Epithelial cell of proximal tubule (primary cell): ENCODE results near the gene SDCBP2. TPM values are rescaled to one million over a fixed set of nuclear protein-coding genes. Genes with fewer than 3 reads are reported as not detected.

Experiments
- DNase-seq: peaks from one replicate; pipeline ENCODE4 v3.0.0-alpha.2; 2011; ENCODE audit warnings: low read depth
- H3K4me3 ChIP-seq: 2 replicates; pipeline ENCODE4 v1.5.1; 2011; ENCODE audit warnings: low read depth, mild to moderate bottlenecking, low read length
- CTCF ChIP-seq: conservative IDR thresholded peaks from 2 replicates; pipeline ENCODE4 v1.5.1; 2012; ENCODE audit warnings: low read depth, mild to moderate bottlenecking, low read length
- total RNA-seq: library from RNA; depleted of rRNA; stranded (reverse); fragments of >200 nt; gene quantifications from 2 replicates; pipeline ENCODE4 v1.2.3, GENCODE V29; 2015

The SDCBP2 gene
- total RNA-seq, 1 donor from 2014 or later = 5.1 TPM

GRCh38 chr20:1320016-1320415 lies 8.9 kb downstream of the SDCBP2 start:
- no peak for TF ChIP-seq CTCF
- H3K4me3 ChIP-seq = no peak overlapping the region
- DNase-seq = no peak

GRCh38 chr20:1319462-1319861 lies 9.5 kb downstream of the SDCBP2 start:
- no peak for DNase-seq
- no peak overlapping the region for H3K4me3 ChIP-seq
- no peak for TF ChIP-seq CTCF

- no peak overlapping the region for H3K4me3 ChIP-seq
- DNase-seq = no peak
- TF ChIP-seq CTCF = no peak
Observed at GRCh38 chr20:1319051-1319450, 9.9 kb downstream of the SDCBP2 start.

GRCh38 chr20:1317545-1318255 lies 11.2 kb downstream of the SDCBP2 start:
- H3K4me3 ChIP-seq = no peak overlapping the region
- no peak for TF ChIP-seq CTCF

GRCh38 chr20:1315804-1316203 lies 13.1 kb downstream of the SDCBP2 start:
- no peak for DNase-seq
- TF ChIP-seq CTCF = no peak
- no peak overlapping the region for H3K4me3 ChIP-seq

More at GRCh38 chr20:1317545-1318255, 11.2 kb downstream of the SDCBP2 start:
- DNase-seq = no peak

GRCh38 chr20:1313236-1313964 lies 15.5 kb downstream of the SDCBP2 start:
- H3K4me3 ChIP-seq = peak overlapping the region; percentile 46
- no peak for DNase-seq
- peak; percentile 95 for TF ChIP-seq CTCF

- DNase-seq = no peak
- H3K4me3 ChIP-seq = no peak overlapping the region
- TF ChIP-seq CTCF = no peak
Observed at GRCh38 chr20:1312904-1313235, 16.1 kb downstream of the SDCBP2 start.
